Stomach (tissue), 4 donors: Measurements from ENCODE around the gene FNTB.

Source experiments
- CTCF ChIP-seq, 7 experiments: fragments of 450-650 bp in 4 of 7; fragments of 200-600 bp in 3 of 7; sonication (generic) in 3 of 7; IDR thresholded peaks; one replicate each; pipeline ENCODE4 v1.5.1; 2016 to 2019; ENCODE audit warnings: antibody characterized with exemption in 7 of 7, control low read depth in 2 of 7, mild to moderate bottlenecking in 1 of 7
- EP300 ChIP-seq: sonication (generic); formaldehyde crosslinking; IDR thresholded peaks from one replicate; pipeline ENCODE4 v1.6.1; 2017; ENCODE audit warnings: antibody characterized with exemption

DNA sequence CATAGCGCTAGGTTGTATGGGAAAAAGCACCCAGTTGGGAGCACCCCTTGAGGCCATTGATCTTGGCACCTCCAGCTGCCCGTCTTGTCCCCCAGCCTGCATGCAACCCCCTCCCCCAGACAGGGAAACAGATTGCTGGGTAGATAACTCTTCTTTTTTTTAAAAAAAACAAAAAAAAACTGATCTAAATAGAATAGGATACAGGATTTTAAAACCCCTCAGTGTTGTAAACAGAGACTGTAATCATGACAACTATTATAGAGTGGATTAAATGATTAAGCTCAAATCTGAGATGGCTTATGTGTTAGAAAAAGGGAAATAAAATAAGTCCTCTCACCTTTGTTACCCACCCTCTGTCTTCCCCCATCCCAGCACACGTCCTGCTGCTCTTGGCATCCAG lies 66.8 kb downstream of the FNTB start:
- no peak for TF ChIP-seq CTCF (IDR thresholded peaks at IDR 0.05)
- no peak for TF ChIP-seq EP300
